PC-3 (cell line): Measurements from ENCODE around the gene DCLK1.
A peak's percentile ranks its signal among the peaks of the same experiment; 100 is the strongest.

ENCODE experiments used
- EZH2 ChIP-seq: fragments of 300-600 bp; sonication (generic); IDR thresholded peaks from one replicate; pipeline ENCODE4 v1.6.1; 2017; ENCODE audit warnings: antibody characterized with exemption, mild to moderate bottlenecking, low read length; ENCODE audit not compliant: unreplicated experiment
- TF ChIP-seq, protein P1 (sequence below): fragments of 300-600 bp; sonication (generic); conservative IDR thresholded peaks from 2 replicates; pipeline ENCODE4 v1.5.1; 2017; ENCODE audit warnings: antibody characterized with exemption, low read depth, mild to moderate bottlenecking, low read length

- TF ChIP-seq, protein P1, sequence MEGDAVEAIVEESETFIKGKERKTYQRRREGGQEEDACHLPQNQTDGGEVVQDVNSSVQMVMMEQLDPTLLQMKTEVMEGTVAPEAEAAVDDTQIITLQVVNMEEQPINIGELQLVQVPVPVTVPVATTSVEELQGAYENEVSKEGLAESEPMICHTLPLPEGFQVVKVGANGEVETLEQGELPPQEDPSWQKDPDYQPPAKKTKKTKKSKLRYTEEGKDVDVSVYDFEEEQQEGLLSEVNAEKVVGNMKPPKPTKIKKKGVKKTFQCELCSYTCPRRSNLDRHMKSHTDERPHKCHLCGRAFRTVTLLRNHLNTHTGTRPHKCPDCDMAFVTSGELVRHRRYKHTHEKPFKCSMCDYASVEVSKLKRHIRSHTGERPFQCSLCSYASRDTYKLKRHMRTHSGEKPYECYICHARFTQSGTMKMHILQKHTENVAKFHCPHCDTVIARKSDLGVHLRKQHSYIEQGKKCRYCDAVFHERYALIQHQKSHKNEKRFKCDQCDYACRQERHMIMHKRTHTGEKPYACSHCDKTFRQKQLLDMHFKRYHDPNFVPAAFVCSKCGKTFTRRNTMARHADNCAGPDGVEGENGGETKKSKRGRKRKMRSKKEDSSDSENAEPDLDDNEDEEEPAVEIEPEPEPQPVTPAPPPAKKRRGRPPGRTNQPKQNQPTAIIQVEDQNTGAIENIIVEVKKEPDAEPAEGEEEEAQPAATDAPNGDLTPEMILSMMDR: peak; percentile 62
- no peak for TF ChIP-seq EZH2
Measured at GRCh38 chr13:35818633-35819067, 312.5 kb downstream of the DCLK1 start.
